ENCODE results near the gene PPIC.

PPIC gene

DNA sequence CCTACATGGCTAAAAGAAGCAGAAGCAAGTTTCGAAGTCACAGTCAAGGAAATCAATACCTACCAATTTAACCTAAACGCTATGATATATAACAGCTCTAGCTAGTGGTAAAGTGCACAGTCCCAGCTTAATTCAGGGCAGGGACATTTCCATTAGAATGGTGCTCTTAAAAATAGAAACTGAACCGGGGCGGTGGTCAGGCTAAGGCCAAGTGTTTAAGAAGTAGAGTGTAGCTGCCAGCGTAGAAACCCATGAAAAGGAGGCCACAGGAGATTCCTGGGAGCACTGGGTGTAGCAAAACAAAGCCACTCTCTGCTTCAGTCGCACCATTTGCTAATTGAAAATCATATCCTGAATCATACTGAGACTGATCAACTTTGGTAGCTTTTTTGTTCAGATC, 28.8 kb downstream of the PPIC start:
- H3K4me3 ChIP-seq (ENCODE audit: low read length), result no peak overlapping the region
- H3K27me3 ChIP-seq (replicated peaks; ENCODE audit: insufficient read depth, low read length), result no peaks in the 10 kb centered on the region
- TF ChIP-seq EZH2phosphoT487 (IDR thresholded peaks at IDR 0.05; ENCODE audit: low read length) (no peak), EZH2 (optimal IDR thresholded peaks at IDR 0.05; ENCODE audit: low read depth, low read length) (no peak)
- TF ChIP-seq, protein P1, sequence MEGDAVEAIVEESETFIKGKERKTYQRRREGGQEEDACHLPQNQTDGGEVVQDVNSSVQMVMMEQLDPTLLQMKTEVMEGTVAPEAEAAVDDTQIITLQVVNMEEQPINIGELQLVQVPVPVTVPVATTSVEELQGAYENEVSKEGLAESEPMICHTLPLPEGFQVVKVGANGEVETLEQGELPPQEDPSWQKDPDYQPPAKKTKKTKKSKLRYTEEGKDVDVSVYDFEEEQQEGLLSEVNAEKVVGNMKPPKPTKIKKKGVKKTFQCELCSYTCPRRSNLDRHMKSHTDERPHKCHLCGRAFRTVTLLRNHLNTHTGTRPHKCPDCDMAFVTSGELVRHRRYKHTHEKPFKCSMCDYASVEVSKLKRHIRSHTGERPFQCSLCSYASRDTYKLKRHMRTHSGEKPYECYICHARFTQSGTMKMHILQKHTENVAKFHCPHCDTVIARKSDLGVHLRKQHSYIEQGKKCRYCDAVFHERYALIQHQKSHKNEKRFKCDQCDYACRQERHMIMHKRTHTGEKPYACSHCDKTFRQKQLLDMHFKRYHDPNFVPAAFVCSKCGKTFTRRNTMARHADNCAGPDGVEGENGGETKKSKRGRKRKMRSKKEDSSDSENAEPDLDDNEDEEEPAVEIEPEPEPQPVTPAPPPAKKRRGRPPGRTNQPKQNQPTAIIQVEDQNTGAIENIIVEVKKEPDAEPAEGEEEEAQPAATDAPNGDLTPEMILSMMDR (IDR thresholded peaks at IDR 0.05; ENCODE audit: low read length), result no peak
- no peaks in the 10 kb centered on the region for H4K20me1 ChIP-seq (ENCODE audit: insufficient read depth, low read length)
- no peaks in the 10 kb centered on the region for H3F3A ChIP-seq (ENCODE audit: insufficient read depth, low read length)
- H3K4me2 ChIP-seq (ENCODE audit: low read depth, low read length), result no peak overlapping the region
- no peak overlapping the region for H3K27ac ChIP-seq (ENCODE audit: low read length)
- H3K4me1 ChIP-seq (ENCODE audit: low read length), result no peaks in the 10 kb centered on the region
- H3K79me2 ChIP-seq (ENCODE audit: low read length), result no peaks in the 10 kb centered on the region
- H3K36me3 ChIP-seq (replicated peaks; ENCODE audit: insufficient read depth, low read length), result no peaks in the 10 kb centered on the region
- no peak overlapping the region for H3K9ac ChIP-seq (ENCODE audit: low read length)
- DNase-seq, result no peak
- H3K9me3 ChIP-seq (replicated peaks; ENCODE audit: insufficient read depth, low read length), result no peaks in the 10 kb centered on the region
- no peaks in the 10 kb centered on the region for H3K9me2 ChIP-seq (replicated peaks; ENCODE audit: insufficient read depth, low read length)
- H2AFZ ChIP-seq (ENCODE audit: low read length), result no peak overlapping the region

DNA sequence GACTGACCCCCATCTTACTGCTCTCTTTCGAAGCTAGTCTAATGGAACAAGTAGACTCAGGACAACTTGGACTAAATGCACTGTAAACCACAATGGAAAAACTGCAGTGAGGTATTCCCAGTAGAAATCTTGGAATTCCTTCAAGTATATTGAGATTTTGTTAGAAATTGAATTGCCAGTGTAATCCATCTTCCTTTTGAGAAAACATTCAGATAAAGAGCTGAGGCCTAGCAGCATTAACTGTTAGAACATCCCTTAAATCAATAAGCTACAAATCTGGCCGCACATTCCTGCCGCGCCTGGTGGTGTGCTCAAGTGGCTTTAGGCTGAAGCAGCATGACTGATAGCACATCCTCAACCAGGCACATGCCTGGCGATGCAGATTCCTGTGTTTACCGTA, 29.3 kb downstream of the PPIC start:
- H3K4me2 ChIP-seq (ENCODE audit: low read depth, low read length), result no peak overlapping the region
- TF ChIP-seq, protein P1 (IDR thresholded peaks at IDR 0.05; ENCODE audit: low read length), result no peak
- TF ChIP-seq EZH2phosphoT487 (IDR thresholded peaks at IDR 0.05; ENCODE audit: low read length) (no peak), EZH2 (optimal IDR thresholded peaks at IDR 0.05; ENCODE audit: low read depth, low read length) (no peak)
- H3F3A ChIP-seq (ENCODE audit: insufficient read depth, low read length), result no peaks in the 10 kb centered on the region
- no peak overlapping the region for H3K27ac ChIP-seq (ENCODE audit: low read length)
- no peaks in the 10 kb centered on the region for H3K4me1 ChIP-seq (ENCODE audit: low read length)
- H2AFZ ChIP-seq (ENCODE audit: low read length), result no peak overlapping the region
- no peak overlapping the region for H3K9ac ChIP-seq (ENCODE audit: low read length)
- H4K20me1 ChIP-seq (ENCODE audit: insufficient read depth, low read length), result no peaks in the 10 kb centered on the region
- no peak for DNase-seq
- no peaks in the 10 kb centered on the region for H3K27me3 ChIP-seq (replicated peaks; ENCODE audit: insufficient read depth, low read length)
- no peaks in the 10 kb centered on the region for H3K9me3 ChIP-seq (replicated peaks; ENCODE audit: insufficient read depth, low read length)
- no peaks in the 10 kb centered on the region for H3K36me3 ChIP-seq (replicated peaks; ENCODE audit: insufficient read depth, low read length)
- H3K9me2 ChIP-seq (replicated peaks; ENCODE audit: insufficient read depth, low read length), result no peaks in the 10 kb centered on the region
- no peaks in the 10 kb centered on the region for H3K79me2 ChIP-seq (ENCODE audit: low read length)
- H3K4me3 ChIP-seq (ENCODE audit: low read length), result no peak overlapping the region

DNA sequence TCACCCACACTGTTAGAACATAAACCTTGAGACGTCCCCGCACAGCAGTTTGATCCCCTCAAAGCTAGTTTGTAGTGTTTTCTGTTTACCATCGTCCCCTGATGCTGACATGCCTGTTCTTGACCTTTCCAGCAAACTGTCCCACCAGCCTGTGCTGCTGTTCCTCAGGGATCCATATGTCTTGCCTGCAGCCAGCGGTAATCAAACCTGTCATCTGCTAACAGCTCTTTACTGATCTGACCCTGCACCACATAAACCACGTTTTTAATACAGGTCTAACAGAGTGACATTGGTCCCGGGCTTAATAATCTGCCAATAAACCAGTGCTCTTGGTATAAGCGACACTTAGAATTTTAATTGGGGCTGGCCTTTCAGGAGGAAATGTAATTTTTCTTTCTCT, 34.7 kb downstream of the PPIC start:
- H3K36me3 ChIP-seq (replicated peaks; ENCODE audit: insufficient read depth, low read length), result no peaks in the 10 kb centered on the region
- no peak overlapping the region for H3K4me3 ChIP-seq (ENCODE audit: low read length)
- no peak for TF ChIP-seq EZH2 (optimal IDR thresholded peaks at IDR 0.05; ENCODE audit: low read depth, low read length)
- H3K27ac ChIP-seq (ENCODE audit: low read length), result no peak overlapping the region
- H2AFZ ChIP-seq (ENCODE audit: low read length), result no peak overlapping the region
- no peaks in the 10 kb centered on the region for H3K9me3 ChIP-seq (replicated peaks; ENCODE audit: insufficient read depth, low read length)
- H3K27me3 ChIP-seq (replicated peaks; ENCODE audit: insufficient read depth, low read length), result no peaks in the 10 kb centered on the region
- no peaks in the 10 kb centered on the region for H3K4me1 ChIP-seq (ENCODE audit: low read length)
- no peaks in the 10 kb centered on the region for H3K9me2 ChIP-seq (replicated peaks; ENCODE audit: insufficient read depth, low read length)
- H3K4me2 ChIP-seq (ENCODE audit: low read depth, low read length), result no peak overlapping the region
- no peaks in the 10 kb centered on the region for H3F3A ChIP-seq (ENCODE audit: insufficient read depth, low read length)
- H3K79me2 ChIP-seq (ENCODE audit: low read length), result no peaks in the 10 kb centered on the region
- H4K20me1 ChIP-seq (ENCODE audit: insufficient read depth, low read length), result no peaks in the 10 kb centered on the region
- no peak for DNase-seq
- no peak overlapping the region for H3K9ac ChIP-seq (ENCODE audit: low read length)

DNA sequence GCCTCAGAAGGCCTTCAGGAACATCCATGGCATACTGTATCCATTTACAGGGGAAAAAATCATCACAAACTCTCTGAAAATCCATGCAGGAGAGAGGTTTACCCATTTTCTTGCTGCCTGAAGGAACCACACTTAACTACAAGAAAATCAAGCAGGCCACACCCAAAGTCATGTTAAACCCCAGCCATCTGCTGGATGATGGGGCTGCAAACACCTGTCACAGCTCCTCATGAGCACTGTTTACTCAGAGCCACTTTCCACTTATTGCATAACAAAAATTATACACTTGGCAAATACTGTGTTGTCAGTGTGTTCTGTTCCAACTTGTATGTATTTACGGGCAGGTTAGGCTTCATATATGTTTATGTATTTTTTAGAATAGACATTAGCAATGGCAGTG, 35.8 kb downstream of the PPIC start:
- TF ChIP-seq, protein P1 (IDR thresholded peaks at IDR 0.05; ENCODE audit: low read length), result no peak
- no peak for TF ChIP-seq EZH2phosphoT487 (IDR thresholded peaks at IDR 0.05; ENCODE audit: low read length)
- TF ChIP-seq EZH2 (optimal IDR thresholded peaks at IDR 0.05; ENCODE audit: low read depth, low read length), result no peak
- Histone ChIP-seq H2AFZ (ENCODE audit: low read length) (no peak overlapping the region), H3F3A (ENCODE audit: insufficient read depth, low read length) (no peaks in the 10 kb centered on the region)

More for the DNA sequence above, 35.8 kb downstream of the PPIC start:
- H3K79me2 ChIP-seq (ENCODE audit: low read length), result no peaks in the 10 kb centered on the region
- no peaks in the 10 kb centered on the region for H3K36me3 ChIP-seq (replicated peaks; ENCODE audit: insufficient read depth, low read length)
- H3K4me2 ChIP-seq (ENCODE audit: low read depth, low read length), result no peak overlapping the region
- H3K9ac ChIP-seq (ENCODE audit: low read length), result no peak overlapping the region
- no peaks in the 10 kb centered on the region for H3K27me3 ChIP-seq (replicated peaks; ENCODE audit: insufficient read depth, low read length)
- no peaks in the 10 kb centered on the region for H4K20me1 ChIP-seq (ENCODE audit: insufficient read depth, low read length)
- no peak overlapping the region for H3K27ac ChIP-seq (ENCODE audit: low read length)
- H3K4me3 ChIP-seq (ENCODE audit: low read length), result no peak overlapping the region
- H3K4me1 ChIP-seq (ENCODE audit: low read length), result no peaks in the 10 kb centered on the region
- H3K9me3 ChIP-seq (replicated peaks; ENCODE audit: insufficient read depth, low read length), result no peaks in the 10 kb centered on the region
- DNase-seq, result no peak
- no peaks in the 10 kb centered on the region for H3K9me2 ChIP-seq (replicated peaks; ENCODE audit: insufficient read depth, low read length)
